Activated T-helper 17 cell treated with anti-CD3 and anti-CD28 coated beads, Interleukin-2, amount 50 U/mL, for 72 hours (primary cell): ENCODE results near the gene FBXO2. TPM values are rescaled to one million over a fixed set of nuclear protein-coding genes. Genes with fewer than 3 reads are reported as not detected.

ENCODE experiments used
- ATAC-seq: fragments of 150-1000 bp; cut with Tn5 transposase; replicated peaks from 2 replicates; pipeline ENCODE4 v1.10.0; 2021; ENCODE audit warnings: mild to moderate bottlenecking, moderate library complexity
- H3K27ac Mint-ChIP-seq: one replicate; pipeline ENCODE4 v1.8.0; 2022; ENCODE audit warnings: mixed read lengths
- H3K27me3 Mint-ChIP-seq: one replicate; pipeline ENCODE4 v1.8.0; 2022; ENCODE audit warnings: mixed read lengths
- H3K36me3 Mint-ChIP-seq: one replicate; pipeline ENCODE4 v1.8.0; 2022; ENCODE audit warnings: low read depth, mild to moderate bottlenecking, mixed read lengths
- H3K4me1 Mint-ChIP-seq: one replicate; pipeline ENCODE4 v1.8.0; 2022; ENCODE audit warnings: mixed read lengths
- H3K4me3 Mint-ChIP-seq: one replicate; pipeline ENCODE4 v1.8.0; 2022; ENCODE audit warnings: mild to moderate bottlenecking, mixed read lengths
- H3K9me3 Mint-ChIP-seq: one replicate; pipeline ENCODE4 v1.8.0; 2022; ENCODE audit warnings: mixed read lengths
- total RNA-seq, 2 donors: library from RNA; stranded (reverse); gene quantifications; one replicate each; pipeline ENCODE4 v1.2.3, GENCODE V29; 2022

FBXO2 gene
- total RNA-seq, 2 donors from 2014 or later, result 1.3 to 4.0 TPM

- H3K4me3 Mint-ChIP-seq, result no peak overlapping the region
Observed at GRCh38 chr1:11671544-11672286, 17.5 kb upstream of the FBXO2 start.

GRCh38 chr1:11671205-11671543 is 16.9 kb upstream of the FBXO2 start:
- H3K36me3 Mint-ChIP-seq, result peaks cover 40% of the 10 kb centered on the region
- no peak overlapping the region for H3K4me3 Mint-ChIP-seq
- no peaks in the 10 kb centered on the region for H3K27me3 Mint-ChIP-seq
- H3K27ac Mint-ChIP-seq, result no peak overlapping the region
- H3K4me1 Mint-ChIP-seq, result no peaks in the 10 kb centered on the region
- no peaks in the 10 kb centered on the region for H3K9me3 Mint-ChIP-seq
- no peak for ATAC-seq

More at GRCh38 chr1:11671544-11672286, 17.5 kb upstream of the FBXO2 start:
- Mint-ChIP-seq H3K27ac (no peak overlapping the region), H3K27me3 (no peaks in the 10 kb centered on the region), H3K36me3 (peaks cover 40% of the 10 kb centered on the region), H3K9me3 (no peaks in the 10 kb centered on the region), H3K4me1 (no peaks in the 10 kb centered on the region)
- no peak for ATAC-seq

DNA sequence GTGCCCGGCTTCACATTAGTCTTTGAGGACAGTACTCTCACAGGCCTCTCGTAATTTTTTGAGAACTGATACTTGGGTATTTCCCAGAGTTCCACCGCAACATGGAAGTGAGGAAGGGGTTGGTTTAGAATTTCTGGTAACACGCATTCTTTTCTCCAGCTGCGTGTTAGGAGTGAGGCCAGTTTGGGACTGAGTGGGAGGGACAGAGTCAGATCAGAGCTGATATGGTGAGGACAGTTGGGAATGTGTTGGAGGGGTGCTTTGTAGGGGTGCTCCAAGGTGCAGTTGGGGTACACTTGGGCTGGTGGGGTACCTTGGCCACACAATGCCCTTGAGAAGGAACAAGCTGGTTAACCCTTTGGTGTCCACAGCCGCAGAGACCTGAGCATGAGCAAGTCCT is 16.5 kb upstream of the FBXO2 start:
- no peaks in the 10 kb centered on the region for H3K27me3 Mint-ChIP-seq
- ATAC-seq, result no peak
- H3K4me1 Mint-ChIP-seq, result no peaks in the 10 kb centered on the region
- H3K4me3 Mint-ChIP-seq, result no peak overlapping the region
- H3K27ac Mint-ChIP-seq, result no peak overlapping the region
- peaks cover 36% of the 10 kb centered on the region for H3K36me3 Mint-ChIP-seq
- H3K9me3 Mint-ChIP-seq, result no peaks in the 10 kb centered on the region

DNA sequence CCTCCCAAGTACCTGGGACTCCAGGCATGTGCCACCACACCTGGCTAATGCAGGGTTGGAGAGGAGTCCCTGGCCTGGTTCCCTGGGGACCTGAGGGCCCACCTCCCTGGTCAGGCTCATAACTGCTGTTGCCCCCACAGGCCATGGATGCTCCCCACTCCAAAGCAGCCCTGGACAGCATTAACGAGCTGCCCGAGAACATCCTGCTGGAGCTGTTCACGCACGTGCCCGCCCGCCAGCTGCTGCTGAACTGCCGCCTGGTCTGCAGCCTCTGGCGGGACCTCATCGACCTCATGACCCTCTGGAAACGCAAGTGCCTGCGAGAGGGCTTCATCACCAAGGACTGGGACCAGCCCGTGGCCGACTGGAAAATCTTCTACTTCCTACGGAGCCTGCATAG is 14.3 kb upstream of the FBXO2 start:
- H3K9me3 Mint-ChIP-seq, result no peaks in the 10 kb centered on the region
- H3K4me1 Mint-ChIP-seq, result no peaks in the 10 kb centered on the region
- no peak overlapping the region for H3K27ac Mint-ChIP-seq
- H3K36me3 Mint-ChIP-seq, result peaks cover 16% of the 10 kb centered on the region
- H3K4me3 Mint-ChIP-seq, result no peak overlapping the region
- no peaks in the 10 kb centered on the region for H3K27me3 Mint-ChIP-seq
- no peak for ATAC-seq

- Mint-ChIP-seq H3K9me3 (no peaks in the 10 kb centered on the region), H3K4me3 (peak overlapping the region; percentile 59), H3K27ac (no peak overlapping the region), H3K4me1 (no peaks in the 10 kb centered on the region), H3K36me3 (peaks cover 24% of the 10 kb centered on the region), H3K27me3 (no peaks in the 10 kb centered on the region)
- peak; percentile 68 for ATAC-seq
Observed at GRCh38 chr1:11664336-11665065, 10.3 kb upstream of the FBXO2 start.

DNA sequence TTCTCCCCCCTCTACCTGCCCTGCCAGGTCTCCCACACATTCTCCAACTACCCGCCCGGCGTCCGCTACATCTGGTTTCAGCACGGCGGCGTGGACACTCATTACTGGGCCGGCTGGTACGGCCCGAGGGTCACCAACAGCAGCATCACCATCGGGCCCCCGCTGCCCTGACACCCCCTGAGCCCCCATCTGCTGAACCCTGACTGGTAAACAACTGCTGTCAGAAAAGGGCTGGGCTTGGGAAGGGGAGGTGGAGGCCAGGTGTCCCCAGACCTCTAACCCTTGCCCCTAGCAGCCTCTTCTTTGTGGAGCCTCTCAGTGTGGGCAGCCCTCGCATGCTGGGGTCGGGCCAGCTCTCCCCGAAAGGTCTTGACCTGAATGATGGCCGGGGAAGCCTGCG is 6.9 kb upstream of the FBXO2 start:
- Mint-ChIP-seq H3K9me3 (no peaks in the 10 kb centered on the region), H3K36me3 (peaks cover 36% of the 10 kb centered on the region), H3K27me3 (no peaks in the 10 kb centered on the region), H3K27ac (no peak overlapping the region), H3K4me1 (no peaks in the 10 kb centered on the region), H3K4me3 (no peak overlapping the region)
- ATAC-seq, result no peak

GRCh38 chr1:11659748-11660147 is 5.5 kb upstream of the FBXO2 start:
- no peak overlapping the region for H3K4me3 Mint-ChIP-seq
- H3K4me1 Mint-ChIP-seq, result no peaks in the 10 kb centered on the region
- ATAC-seq, result no peak
- H3K27me3 Mint-ChIP-seq, result no peaks in the 10 kb centered on the region
- no peaks in the 10 kb centered on the region for H3K9me3 Mint-ChIP-seq
- peaks cover 36% of the 10 kb centered on the region for H3K36me3 Mint-ChIP-seq
- no peak overlapping the region for H3K27ac Mint-ChIP-seq

- Mint-ChIP-seq H3K27ac (no peak overlapping the region), H3K4me3 (no peak overlapping the region), H3K4me1 (no peaks in the 10 kb centered on the region), H3K9me3 (no peaks in the 10 kb centered on the region), H3K27me3 (no peaks in the 10 kb centered on the region), H3K36me3 (peaks cover 36% of the 10 kb centered on the region)
- ATAC-seq, result no peak
Observed at GRCh38 chr1:11658542-11658941, 4.3 kb upstream of the FBXO2 start.

GRCh38 chr1:11657654-11658053 is 3.4 kb upstream of the FBXO2 start:
- Mint-ChIP-seq H3K36me3 (peaks cover 31% of the 10 kb centered on the region), H3K27me3 (no peaks in the 10 kb centered on the region), H3K4me3 (no peak overlapping the region), H3K27ac (no peak overlapping the region), H3K9me3 (no peaks in the 10 kb centered on the region), H3K4me1 (no peaks in the 10 kb centered on the region)
- ATAC-seq, result no peak

DNA sequence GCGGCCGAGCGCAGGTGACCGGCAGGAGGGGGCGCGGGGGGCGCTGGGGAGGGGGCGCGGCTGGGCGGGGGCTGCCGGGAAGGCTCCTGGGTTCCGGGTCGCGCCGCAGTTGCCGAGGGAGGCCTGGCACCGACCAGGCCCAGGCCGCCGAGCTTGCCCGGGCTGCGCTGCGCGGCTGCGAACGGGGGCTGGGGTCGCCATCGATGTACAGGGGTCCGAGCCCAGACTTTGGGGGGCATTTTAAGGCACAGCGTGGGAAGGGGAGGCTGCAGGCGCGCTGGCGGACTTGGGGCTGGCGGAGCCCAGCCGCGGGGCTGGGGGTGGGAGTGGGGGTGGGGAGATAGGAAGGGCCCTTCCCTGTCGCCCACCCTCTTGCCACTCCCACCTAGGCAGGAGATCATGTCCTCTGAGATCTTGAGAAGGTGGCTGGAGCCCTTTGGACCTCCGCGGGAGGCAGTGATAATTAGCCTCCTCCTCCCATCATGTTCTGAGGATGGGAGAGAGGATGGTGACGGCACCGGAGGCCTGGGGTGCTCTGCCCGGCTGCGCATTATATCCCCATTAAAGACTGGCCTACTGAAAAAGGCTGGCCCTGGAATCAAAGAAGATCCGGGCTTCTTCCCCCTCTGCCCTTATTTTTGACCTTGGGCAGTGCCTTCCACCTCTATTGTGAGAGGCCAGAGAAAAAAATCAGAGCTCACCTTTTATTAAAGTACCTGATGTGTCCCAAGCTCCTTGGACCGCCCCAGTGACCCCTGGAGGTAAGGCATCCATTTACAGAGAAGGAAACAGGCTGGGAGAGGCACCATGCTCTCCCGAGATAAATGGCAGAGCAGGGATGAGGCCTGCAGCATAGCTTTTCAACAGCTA is 945 bp upstream of the FBXO2 start:
- no peaks in the 10 kb centered on the region for H3K27me3 Mint-ChIP-seq
- peak; percentile 42 for ATAC-seq
- H3K27ac Mint-ChIP-seq, result peak overlapping the region; percentile 75

GRCh38 chr1:11653861-11654136 is 430 bp downstream of the FBXO2 start:
- Mint-ChIP-seq H3K4me1 (peaks cover 5% of the 10 kb centered on the region), H3K27ac (no peak overlapping the region), H3K9me3 (no peaks in the 10 kb centered on the region), H3K36me3 (peaks cover 12% of the 10 kb centered on the region), H3K27me3 (no peaks in the 10 kb centered on the region), H3K4me3 (peak overlapping the region; percentile 22)
- no peak for ATAC-seq

More for the DNA sequence above, 945 bp upstream of the FBXO2 start:
- H3K9me3 Mint-ChIP-seq, result no peaks in the 10 kb centered on the region
- peaks cover 19% of the 10 kb centered on the region for H3K36me3 Mint-ChIP-seq
- peak overlapping the region; percentile 73 for H3K4me3 Mint-ChIP-seq
- H3K4me1 Mint-ChIP-seq, result peaks cover 5% of the 10 kb centered on the region

DNA sequence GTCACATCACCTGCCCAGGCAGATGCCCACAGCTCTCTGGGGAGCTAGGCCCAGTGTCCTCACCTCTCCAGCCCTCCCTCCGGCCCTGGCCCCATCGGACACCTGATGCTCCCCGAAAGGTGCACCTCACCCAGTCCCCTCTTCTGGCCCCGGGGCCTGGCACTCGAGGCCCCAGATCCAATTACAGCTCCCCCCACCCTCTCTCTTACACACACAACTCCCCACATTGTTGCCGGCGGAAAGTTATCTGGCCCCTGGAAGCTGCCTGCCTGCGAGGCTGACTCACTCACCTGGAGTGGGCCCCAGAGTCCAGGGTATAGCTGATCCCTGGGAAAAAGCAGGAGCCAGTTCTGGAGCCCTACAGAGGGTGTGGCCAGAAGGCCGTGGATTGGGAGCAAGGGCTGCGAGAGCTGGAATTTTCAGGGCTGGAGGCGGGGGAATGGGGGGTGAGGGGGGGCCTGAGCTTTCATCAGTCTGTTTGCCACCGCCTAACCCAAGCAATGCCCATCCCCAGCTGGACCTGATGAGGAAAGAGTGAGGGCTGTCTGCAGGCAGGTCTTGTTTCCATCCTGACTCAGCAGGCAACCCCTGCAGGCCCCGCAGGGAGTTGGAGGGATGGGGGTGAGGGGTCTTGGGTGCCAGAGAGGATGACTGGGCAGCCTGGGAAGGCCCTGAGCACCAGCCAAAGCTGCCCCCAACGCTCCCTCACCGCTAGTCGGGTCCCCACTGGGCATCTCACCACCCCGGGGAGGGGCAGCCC is 948 bp downstream of the FBXO2 start:
- Mint-ChIP-seq H3K27ac (no peak overlapping the region), H3K27me3 (no peaks in the 10 kb centered on the region), H3K36me3 (peaks cover 12% of the 10 kb centered on the region), H3K4me1 (peaks cover 5% of the 10 kb centered on the region), H3K9me3 (no peaks in the 10 kb centered on the region), H3K4me3 (peak overlapping the region; percentile 22)
- no peak for ATAC-seq

DNA sequence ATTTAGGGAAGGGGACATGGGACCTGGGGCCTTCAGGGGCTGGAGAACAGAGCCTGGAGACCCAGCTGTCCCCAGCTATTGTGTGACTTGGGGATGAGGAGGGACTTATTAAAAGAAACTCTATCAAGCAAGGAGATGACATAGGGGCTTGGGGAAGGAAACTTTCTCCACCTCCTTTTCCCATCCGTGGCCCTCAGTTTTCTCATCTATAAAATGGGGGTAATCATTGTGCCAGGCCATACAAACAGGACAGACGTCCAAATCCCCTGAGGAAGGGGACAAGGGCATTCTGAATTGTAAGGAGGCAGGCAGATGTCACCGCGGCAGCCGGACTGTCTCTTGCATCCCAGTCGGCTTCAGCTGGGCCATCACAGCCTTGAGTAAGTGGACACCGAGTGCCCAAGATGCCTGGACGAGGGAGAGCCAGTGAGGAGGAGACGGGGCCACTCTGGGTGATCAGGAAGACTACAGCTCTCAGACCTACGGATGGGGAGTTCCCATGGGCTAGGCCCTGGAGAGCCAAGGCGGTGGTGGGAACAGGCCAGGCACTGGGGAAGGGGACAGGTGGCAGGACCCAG is 1.9 kb downstream of the FBXO2 start:
- H3K27me3 Mint-ChIP-seq, result no peaks in the 10 kb centered on the region
- H3K4me3 Mint-ChIP-seq, result no peak overlapping the region
- ATAC-seq, result no peak
- no peaks in the 10 kb centered on the region for H3K9me3 Mint-ChIP-seq
- no peak overlapping the region for H3K27ac Mint-ChIP-seq
- H3K4me1 Mint-ChIP-seq, result peaks cover 5% of the 10 kb centered on the region
- H3K36me3 Mint-ChIP-seq, result peaks cover 3% of the 10 kb centered on the region

GRCh38 chr1:11651017-11651416 is 3.2 kb downstream of the FBXO2 start:
- Mint-ChIP-seq H3K9me3 (no peaks in the 10 kb centered on the region), H3K27me3 (no peaks in the 10 kb centered on the region), H3K4me1 (peaks cover 5% of the 10 kb centered on the region), H3K36me3 (no peaks in the 10 kb centered on the region), H3K27ac (peak overlapping the region; percentile 60), H3K4me3 (peak overlapping the region; percentile 80)
- no peak for ATAC-seq
